ENCODE results near the gene ACSL6.

ACSL6 gene

GRCh38 chr5:131997026-131997726, 14.3 kb downstream of the ACSL6 start (continued):
- no peak for TF ChIP-seq SETDB1 (IDR thresholded peaks at IDR 0.05; ENCODE audit: insufficient read length, low read length)
- TF ChIP-seq ZSCAN18 (tag by site-specific recombination; IDR thresholded peaks at IDR 0.05), result no peak
- TF ChIP-seq ZNF785 (tag by site-specific recombination; IDR thresholded peaks at IDR 0.05), result no peak
- TF ChIP-seq ZBTB17 (tag by site-specific recombination; IDR thresholded peaks at IDR 0.05), result no peak
- TF ChIP-seq PRDM2 (tag by site-specific recombination; IDR thresholded peaks at IDR 0.05; ENCODE audit: borderline replicate concordance), result no peak
- no peak for TF ChIP-seq KLF7 (tag by site-specific recombination; IDR thresholded peaks at IDR 0.05; ENCODE audit: borderline replicate concordance)

- no peak for TF ChIP-seq YY1 (tag by site-specific recombination; IDR thresholded peaks at IDR 0.05)
- TF ChIP-seq ZNF623 (tag by site-specific recombination; IDR thresholded peaks at IDR 0.05), result no peak
- no peak for TF ChIP-seq ZNF26 (tag by site-specific recombination; IDR thresholded peaks at IDR 0.05)
- TF ChIP-seq AEBP2 (tag by site-specific recombination; IDR thresholded peaks at IDR 0.05; ENCODE audit: borderline replicate concordance), result no peak
- TF ChIP-seq IKZF3 (tag by site-specific recombination; IDR thresholded peaks at IDR 0.05), result no peak
- no peak for TF ChIP-seq MZF1 (tag by site-specific recombination; IDR thresholded peaks at IDR 0.05; ENCODE audit: borderline replicate concordance)
- TF ChIP-seq ZNF394 (tag by site-specific recombination; IDR thresholded peaks at IDR 0.05; ENCODE audit: borderline replicate concordance), result no peak
- TF ChIP-seq ZNF701 (tag by site-specific recombination; IDR thresholded peaks at IDR 0.05), result no peak
- ChIA-PET CTCF (interaction anchor here (0.6 to 2.0 kb wide), 4 partner anchors 13 to 67 kb away, joined by 3 to 8 read pairs (median 5); no protein-coding TSS in a partner anchor), POLR2A (no interaction called here)
- H3K27ac ChIP-seq (ENCODE audit: extremely low read depth, low read depth, low read length), result no peak overlapping the region
- no peak overlapping the region for H3K4me3 ChIP-seq (ENCODE audit: low read depth, low read length)
- no peaks in the 10 kb centered on the region for H3K4me1 ChIP-seq (ENCODE audit: control insufficient read depth, insufficient read depth, low read length)
- no peaks in the 10 kb centered on the region for H3K9me3 ChIP-seq (ENCODE audit: control insufficient read depth, insufficient read depth, low read depth, low read length)
- no peaks in the 10 kb centered on the region for H3K36me3 ChIP-seq (ENCODE audit: control insufficient read depth in 2 of 2, insufficient read depth in 1 of 2, low read length in 2 of 2)
Measured at GRCh38 chr5:131996210-131997025, 15.0 kb downstream of the ACSL6 start.

All from HEK293 (cell line).